OCI-LY3 (cell line): ENCODE data around the gene KIT.

Experiments
- H2AFZ ChIP-seq: fragments of 200-600, 300-600 bp; shearing (Covaris generic); 2 replicates; pipeline ENCODE4 v1.6.0; 2014; ENCODE audit warnings: antibody characterized with exemption, low read depth, low read length
- H3K27ac ChIP-seq: fragments of 200-600, 300-600 bp; sonication (generic); 2 replicates; pipeline ENCODE4 v1.5.1; 2014; ENCODE audit warnings: mild to moderate bottlenecking, low read length, moderate library complexity, mixed read lengths
- H3K27me3 ChIP-seq: fragments of 200-600, 300-600 bp; sonication (generic); 2 replicates; pipeline ENCODE4 v1.6.1; 2014; ENCODE audit warnings: low read depth, low read length, mixed read lengths
- H3K36me3 ChIP-seq: fragments of 200-600, 300-600 bp; sonication (generic); replicated peaks from 2 replicates; pipeline ENCODE3; 2014; ENCODE audit warnings: low read depth, low read length, mixed read lengths
- H3K4me1 ChIP-seq: fragments of 300-600, 200-600 bp; sonication (generic); 2 replicates; pipeline ENCODE4 v1.6.1; 2014; ENCODE audit warnings: low read length, mixed read lengths
- H3K4me2 ChIP-seq: fragments of 200-600, 300-600 bp; sonication (generic); 2 replicates; pipeline ENCODE4 v1.6.1; 2014; ENCODE audit warnings: low read length, mixed read lengths
- H3K4me3 ChIP-seq: fragments of 300-600, 200-600 bp; sonication (generic); 2 replicates; pipeline ENCODE4 v1.5.1; 2014; ENCODE audit warnings: antibody characterized with exemption, mild to moderate bottlenecking, low read length, moderate library complexity
- H3K79me2 ChIP-seq: fragments of 300-600, 200-600 bp; shearing (Covaris generic); 2 replicates; pipeline ENCODE4 v1.6.1; 2014; ENCODE audit warnings: mild to moderate bottlenecking, low read length, mixed read lengths
- H3K9ac ChIP-seq: fragments of 300-600, 200-600 bp; shearing (Covaris generic); 2 replicates; pipeline ENCODE4 v1.6.0; 2014; ENCODE audit warnings: mild to moderate bottlenecking, low read length, moderate library complexity
- H3K9me3 ChIP-seq: fragments of 200-600, 300-600 bp; shearing (Covaris generic); 2 replicates; pipeline ENCODE4 v1.6.1; 2014; ENCODE audit warnings: low read length, mixed read lengths; ENCODE audit not compliant: insufficient read depth
- H4K20me1 ChIP-seq: fragments of 200-600, 300-600 bp; sonication (generic); 2 replicates; pipeline ENCODE4 v1.6.1; 2016; ENCODE audit warnings: low read length, mixed read lengths; ENCODE audit not compliant: insufficient read depth
- CTCF ChIP-seq: fragments of 200-600, 300-600 bp; sonication (generic); IDR thresholded peaks from 2 replicates; pipeline ENCODE4 v1.5.1; 2014; ENCODE audit warnings: antibody characterized with exemption, low read length, low read depth
- EZH2phosphoT487 ChIP-seq: fragments of 200-600 bp; shearing (Covaris generic); IDR thresholded peaks from 2 replicates; pipeline ENCODE4 v1.6.1; 2018; ENCODE audit warnings: antibody characterized with exemption, mixed run types, low read depth

KIT gene

GRCh38 chr4:54784161-54784671, 126.5 kb downstream of the KIT start:
- H3K9ac ChIP-seq: no peak overlapping the region
- TF ChIP-seq CTCF (no peak), EZH2phosphoT487 (no peak)

More at GRCh38 chr4:54784161-54784671, 126.5 kb downstream of the KIT start:
- Histone ChIP-seq H3K36me3 (no peaks in the 10 kb centered on the region), H2AFZ (no peak overlapping the region), H3K4me2 (no peak overlapping the region), H3K27me3 (no peaks in the 10 kb centered on the region), H3K9me3 (no peaks in the 10 kb centered on the region), H3K27ac (no peak overlapping the region), H3K79me2 (no peaks in the 10 kb centered on the region), H4K20me1 (no peaks in the 10 kb centered on the region), H3K4me3 (no peak overlapping the region), H3K4me1 (no peaks in the 10 kb centered on the region)
